Transverse colon (tissue), 4 donors: ENCODE results near the gene IRGQ.

Experiments used
- CTCF ChIP-seq, 5 experiments: fragments of 200-600 bp in 3 of 5; fragments of 450-650 bp in 2 of 5; sonication (generic) in 3 of 5; IDR thresholded peaks; 1 replicate in 2 of 5; 2 replicates in 3 of 5; pipeline ENCODE4 v1.5.1; 2016 to 2017; ENCODE audit warnings: antibody characterized with exemption in 5 of 5, inconsistent platforms in 3 of 5, mild to moderate bottlenecking in 2 of 5, moderate library complexity in 1 of 5
- EP300 ChIP-seq: sonication (generic); formaldehyde crosslinking; IDR thresholded peaks from one replicate; pipeline ENCODE4 v1.6.1; 2017; ENCODE audit warnings: antibody characterized with exemption, low read depth
- POLR2A ChIP-seq: fragments of 450-650 bp; IDR thresholded peaks from one replicate; pipeline ENCODE4 v1.6.1; 2016; ENCODE audit warnings: antibody characterized with exemption, mild to moderate bottlenecking, moderate library complexity
- POLR2AphosphoS5 ChIP-seq, 3 donors: sonication (generic); formaldehyde crosslinking; IDR thresholded peaks; one replicate each; pipeline ENCODE4 v1.6.1; 2016; ENCODE audit warnings: antibody characterized with exemption in 3 of 3

- no peak for TF ChIP-seq CTCF (IDR thresholded peaks at IDR 0.05)
- no peak for TF ChIP-seq POLR2AphosphoS5 (IDR thresholded peaks at IDR 0.05)
- no peak for TF ChIP-seq POLR2A
- no peak for TF ChIP-seq EP300
Measured at GRCh38 chr19:43620061-43621001, 24.4 kb upstream of the IRGQ start.
